SK-N-SH treated with all-trans-retinoic acid at 6 μM for 48 hours (cell line): ENCODE results near the gene BCR.

ENCODE experiments used
- BACH2 ChIP-seq: fragments of 250-450 bp; sonication (Bioruptor Pico); IDR thresholded peaks from 2 replicates; pipeline ENCODE4 v1.9.0; 2021; ENCODE audit warnings: mild to moderate bottlenecking, borderline replicate concordance
- CSDC2 ChIP-seq: fragments of 250-450 bp; sonication (Bioruptor Pico); IDR thresholded peaks from 2 replicates; pipeline ENCODE4 v1.5.0; 2020; ENCODE audit warnings: mild to moderate bottlenecking, moderate library complexity
- GLIS3 ChIP-seq: fragments of 250-450 bp; sonication (Bioruptor Pico); IDR thresholded peaks from 2 replicates; pipeline ENCODE4 v1.5.0; 2020; ENCODE audit warnings: mild to moderate bottlenecking, moderate library complexity
- PPARA ChIP-seq: fragments of 250-450 bp; sonication (Bioruptor Pico); IDR thresholded peaks from 2 replicates; pipeline ENCODE4 v1.5.0; 2020; ENCODE audit warnings: mild to moderate bottlenecking, borderline replicate concordance
- TCF4 ChIP-seq: fragments of 250-450 bp; sonication (Bioruptor Pico); IDR thresholded peaks from 2 replicates; pipeline ENCODE4 v1.8.0; 2021; ENCODE audit warnings: mild to moderate bottlenecking, moderate library complexity, borderline replicate concordance
- ZNF565 ChIP-seq: fragments of 450-650 bp; formaldehyde crosslinking; conservative IDR thresholded peaks from 2 replicates; pipeline ENCODE4 v1.5.0; 2020; ENCODE audit warnings: low read depth, mild to moderate bottlenecking, moderate library complexity
- TF ChIP-seq, protein P1 (sequence below): fragments of 250-450 bp; sonication (Bioruptor Pico); IDR thresholded peaks from 2 replicates; pipeline ENCODE4 v1.8.0; 2020; ENCODE audit warnings: mild to moderate bottlenecking, moderate library complexity, borderline replicate concordance
- TF ChIP-seq, protein P2 (sequence below): fragments of 250-450 bp; sonication (Bioruptor Pico); IDR thresholded peaks from 2 replicates; pipeline ENCODE4 v1.5.1; 2020; ENCODE audit warnings: low read depth, mild to moderate bottlenecking, moderate library complexity

DNA sequence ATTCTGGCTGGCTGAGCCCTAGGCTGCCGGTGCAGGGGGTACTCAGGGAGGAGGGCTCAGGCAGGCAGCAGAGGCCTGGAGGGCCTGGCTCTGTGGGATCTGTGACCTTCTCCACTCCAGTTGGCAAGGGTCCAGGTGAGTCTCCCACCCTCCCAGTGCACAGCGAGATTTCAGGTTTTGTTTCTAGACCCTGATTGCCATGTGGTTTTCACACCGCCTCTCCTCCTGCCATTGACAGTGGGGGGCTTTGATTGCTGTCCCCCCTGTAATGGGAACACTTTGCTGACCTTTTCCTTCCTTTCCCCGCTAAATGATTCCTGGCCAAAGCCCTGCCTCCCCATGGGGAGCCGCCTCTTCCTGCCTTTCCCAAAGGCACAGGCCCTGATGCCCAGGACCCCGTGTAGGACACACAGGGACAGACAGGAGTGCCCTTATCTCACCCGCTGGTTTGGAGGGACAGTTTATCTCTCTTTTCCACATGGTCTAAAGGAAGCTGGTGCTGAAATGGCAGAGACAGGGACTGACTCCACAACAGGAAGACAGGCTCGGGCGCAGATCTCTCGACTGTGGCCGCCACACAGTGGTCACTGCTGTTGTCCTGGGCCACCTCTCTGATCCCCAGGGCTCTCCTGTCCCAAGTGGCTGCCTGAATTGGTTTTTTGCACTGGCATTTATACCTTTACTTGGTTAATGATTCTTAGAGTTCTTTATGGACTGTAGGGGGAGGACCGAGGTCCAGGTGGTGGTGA lies 43.4 kb downstream of the BCR start:
- TF ChIP-seq, protein P1, sequence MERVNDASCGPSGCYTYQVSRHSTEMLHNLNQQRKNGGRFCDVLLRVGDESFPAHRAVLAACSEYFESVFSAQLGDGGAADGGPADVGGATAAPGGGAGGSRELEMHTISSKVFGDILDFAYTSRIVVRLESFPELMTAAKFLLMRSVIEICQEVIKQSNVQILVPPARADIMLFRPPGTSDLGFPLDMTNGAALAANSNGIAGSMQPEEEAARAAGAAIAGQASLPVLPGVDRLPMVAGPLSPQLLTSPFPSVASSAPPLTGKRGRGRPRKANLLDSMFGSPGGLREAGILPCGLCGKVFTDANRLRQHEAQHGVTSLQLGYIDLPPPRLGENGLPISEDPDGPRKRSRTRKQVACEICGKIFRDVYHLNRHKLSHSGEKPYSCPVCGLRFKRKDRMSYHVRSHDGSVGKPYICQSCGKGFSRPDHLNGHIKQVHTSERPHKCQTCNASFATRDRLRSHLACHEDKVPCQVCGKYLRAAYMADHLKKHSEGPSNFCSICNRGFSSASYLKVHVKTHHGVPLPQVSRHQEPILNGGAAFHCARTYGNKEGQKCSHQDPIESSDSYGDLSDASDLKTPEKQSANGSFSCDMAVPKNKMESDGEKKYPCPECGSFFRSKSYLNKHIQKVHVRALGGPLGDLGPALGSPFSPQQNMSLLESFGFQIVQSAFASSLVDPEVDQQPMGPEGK (CRISPR knock-in tag), result no peak
- no peak for TF ChIP-seq GLIS3 (CRISPR knock-in tag)
- no peak for TF ChIP-seq ZNF565
- TF ChIP-seq, protein P2, sequence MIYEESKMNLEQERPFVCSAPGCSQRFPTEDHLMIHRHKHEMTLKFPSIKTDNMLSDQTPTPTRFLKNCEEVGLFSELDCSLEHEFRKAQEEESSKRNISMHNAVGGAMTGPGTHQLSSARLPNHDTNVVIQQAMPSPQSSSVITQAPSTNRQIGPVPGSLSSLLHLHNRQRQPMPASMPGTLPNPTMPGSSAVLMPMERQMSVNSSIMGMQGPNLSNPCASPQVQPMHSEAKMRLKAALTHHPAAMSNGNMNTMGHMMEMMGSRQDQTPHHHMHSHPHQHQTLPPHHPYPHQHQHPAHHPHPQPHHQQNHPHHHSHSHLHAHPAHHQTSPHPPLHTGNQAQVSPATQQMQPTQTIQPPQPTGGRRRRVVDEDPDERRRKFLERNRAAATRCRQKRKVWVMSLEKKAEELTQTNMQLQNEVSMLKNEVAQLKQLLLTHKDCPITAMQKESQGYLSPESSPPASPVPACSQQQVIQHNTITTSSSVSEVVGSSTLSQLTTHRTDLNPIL (CRISPR knock-in tag), result no peak
- TF ChIP-seq CSDC2 (CRISPR knock-in tag), result no peak
- no peak for TF ChIP-seq PPARA
- TF ChIP-seq BACH2 (CRISPR knock-in tag), result no peak
- TF ChIP-seq TCF4 (CRISPR knock-in tag), result peak; percentile 20; the same call in 1 of the 2 replicates
